Measurements from ENCODE around the gene JTB. TPM values are rescaled to one million over a fixed set of nuclear protein-coding genes. Genes with fewer than 3 reads are reported as not detected.
A peak's percentile ranks its signal among the peaks of the same experiment; 100 is the strongest.

JTB gene
- total and polyA plus RNA-seq, 2 of the 4 experiments (the other 2 are of a cell fraction) = 123 to 138 TPM

- dilution Hi-C loops (cut with HindIII; ENCODE audit: low sequenced_read_pairs, unreplicated experiment) = no loop called here
Observed at GRCh38 chr1:153929426-153929825, 48.0 kb downstream of the JTB start.

More at GRCh38 chr1:153929426-153929825, 48.0 kb downstream of the JTB start:
- ATAC-seq (ENCODE audit: low read depth) (no peak), DNase-seq (no peak)
- H2BK5ac ChIP-seq (ENCODE audit: low read depth, low read length, poor library complexity, severe bottlenecking) = no peak overlapping the region
- H2AK9ac ChIP-seq (replicated peaks; ENCODE audit: low read depth, low read length, poor library complexity) = no peak overlapping the region
- H3K23ac ChIP-seq (ENCODE audit: low read depth, low read length) = no peak overlapping the region
- no peak overlapping the region for H2BK15ac ChIP-seq (ENCODE audit: low read depth, low read length)
- H4K5ac ChIP-seq (ENCODE audit: low read depth, low read length) = no peak overlapping the region
- no peak overlapping the region for H3K4me2 ChIP-seq (ENCODE audit: low read depth, low read length)
- no peak overlapping the region for H3K4me3 ChIP-seq (ENCODE audit: insufficient read depth, low read depth, low read length)
- no peaks in the 10 kb centered on the region for H3K9me3 ChIP-seq (ENCODE audit: control insufficient read depth, insufficient read depth, low read length)
- BruUV-seq (replicated peaks) = no TSS peak
- H3K9me1 ChIP-seq (ENCODE audit: insufficient read depth, low read length) = peaks cover 6% of the 10 kb centered on the region
- H3K14ac ChIP-seq (replicated peaks; ENCODE audit: low read depth, low read length) = 0 out of 2 replicates have a peak overlapping the region, but pooled peaks have one; percentile 72
- H2BK120ac ChIP-seq (ENCODE audit: low read depth, low read length) = no peak overlapping the region
- peak overlapping the region in 1 of 2 experiments; percentile 50; a peak in 1 of 4 replicates for H4K8ac ChIP-seq (ENCODE audit: low read depth in 2 of 2, low read length in 2 of 2)
- no peak overlapping the region; the same call in 1 of the 2 replicates for H3K4ac ChIP-seq (ENCODE audit: low read depth, low read length)
- H3K4me1 ChIP-seq (ENCODE audit: control insufficient read depth, insufficient read depth, low read length) = peaks cover 9% of the 10 kb centered on the region
- in situ Hi-C loops (cut with MboI; ENCODE audit: low sequenced_read_pairs) (no loop called here), intact Hi-C loops (cut with micrococcal nuclease) (loop anchor here (10.0 kb wide), 1 partner anchor 135 kb away; no protein-coding TSS in a partner anchor)
- ChIA-PET CTCF (interaction anchor here (1.3 kb wide), 1 partner anchor 17 kb away, joined by 4 read pairs; the partner anchor contains the start of gene DENND4B), POLR2A (ENCODE audit: unreplicated experiment) (interaction anchor here (0.6 kb wide), 1 partner anchor 518 kb away, joined by 3 read pairs; no protein-coding TSS in a partner anchor)
- no peak overlapping the region for H3K18ac ChIP-seq (ENCODE audit: low read depth, low read length)
- no peak overlapping the region for H4K91ac ChIP-seq (ENCODE audit: insufficient read depth, low read depth, low read length)
- peaks cover 6% of the 10 kb centered on the region; the same call in 1 of the 2 replicates for H4K20me1 ChIP-seq (ENCODE audit: insufficient read depth, low read length)
- peaks cover 32% of the 10 kb centered on the region for H3K36me3 ChIP-seq (ENCODE audit: control insufficient read depth, insufficient read depth, low read length)
- no peak overlapping the region for H3K27ac ChIP-seq (ENCODE audit: insufficient read depth, low read length)
- no peaks in the 10 kb centered on the region for H3K27me3 ChIP-seq (ENCODE audit: control insufficient read depth, insufficient read depth, low read length)
- H2AFZ ChIP-seq (replicated peaks; ENCODE audit: low read length, poor library complexity) = no peak overlapping the region
- H2AK5ac ChIP-seq (ENCODE audit: low read depth, low read length) = peak overlapping the region; percentile 80
- H3K9ac ChIP-seq (ENCODE audit: low read depth, low read length) = no peak overlapping the region
- WGBS, 2 experiments (ENCODE audit: extremely low coverage in 2 of 2, insufficient read length in 1 of 2) = no CpG with 5 or more reads among the region's 5 CpGs
- no peak for TF ChIP-seq CHD1 (IDR thresholded peaks at IDR 0.05; ENCODE audit: low read depth, low read length)
- TF ChIP-seq CEBPB (IDR thresholded peaks at IDR 0.05; ENCODE audit: low read depth, low read length) = no peak
- TF ChIP-seq RCOR1 (IDR thresholded peaks at IDR 0.05; ENCODE audit: insufficient replicate concordance, low read length) = no peak
- no peak for TF ChIP-seq RAD21 (IDR thresholded peaks at IDR 0.05; ENCODE audit: low read length)
- TF ChIP-seq RFX5 (IDR thresholded peaks at IDR 0.05; ENCODE audit: low read depth, low read length) = no peak
- no peak for TF ChIP-seq POLR2A (IDR thresholded peaks at IDR 0.05; ENCODE audit: low read depth, low read length)
- peaks cover 0 to 7% of the 10 kb centered on the region in 2 experiments; a peak in 2 of 4 replicates for H3K79me1 ChIP-seq (ENCODE audit: low read depth in 1 of 2, low read length in 2 of 2)
- H3K56ac ChIP-seq (ENCODE audit: extremely low read depth, insufficient read depth, low read length) = no peak overlapping the region
- no peak overlapping the region for H2BK20ac ChIP-seq (ENCODE audit: low read depth, low read length)
